PC-9 (cell line): ENCODE data around the gene LAMTOR5. TPM values are rescaled to one million over a fixed set of nuclear protein-coding genes. Genes with fewer than 3 reads are reported as not detected.
A peak's percentile ranks its signal among the peaks of the same experiment; 100 is the strongest.
"Not testable (repeated sequence)": the region's sequence is repeated elsewhere in the genome, so short reads cannot be mapped to it uniquely, and the experiment has no call there.

Source experiments
- BruUV-seq: library from RNA; stranded (reverse); fragments of 400-500 nt; replicated peaks from 2 replicates; lab custom pipeline; 2021; lab: Mats Ljungman, UMichigan
- CTCF ChIA-PET: fragments of 300-600 bp; sonication (Branson Sonifier 250); formaldehyde crosslinking; loops from one replicate; lab custom pipeline; 2022; ENCODE audit warnings: antibody characterized with exemption; lab: Charles Lee
- POLR2A ChIA-PET: fragments of 300-600 bp; sonication (Branson Sonifier 250); formaldehyde crosslinking; loops from one replicate; lab custom pipeline; 2022; ENCODE audit warnings: antibody characterized with exemption; ENCODE audit not compliant: unreplicated experiment; lab: Charles Lee
- DNase-seq, 2 experiments: peaks; one replicate each; pipeline versions ENCODE4 v3.0.0 to v3.0.0-alpha.2; 2015 to 2022; ENCODE audit warnings: mixed read lengths in 1 of 2
- H2AFZ ChIP-seq: fragments of 200-600 bp; sonication (generic); 2 replicates; pipeline ENCODE4 v1.8.1; 2017; ENCODE audit warnings: antibody characterized with exemption
- H3F3A ChIP-seq: fragments of 200-600 bp; sonication (generic); 2 replicates; pipeline ENCODE4 v1.8.1; 2017; ENCODE audit warnings: antibody characterized with exemption, mild to moderate bottlenecking, low read depth; ENCODE audit not compliant: insufficient read depth
- H3K27ac ChIP-seq: fragments of 200-600 bp; sonication (generic); 2 replicates; pipeline ENCODE4 v1.6.1; 2016; ENCODE audit warnings: mixed run types
- H3K27me3 ChIP-seq: fragments of 200-600 bp; sonication (generic); 2 replicates; pipeline ENCODE4 v1.6.1; 2016; ENCODE audit warnings: low read depth, mixed run types; ENCODE audit not compliant: insufficient read depth
- H3K36me3 ChIP-seq: fragments of 200-600 bp; sonication (generic); 2 replicates; pipeline ENCODE4 v1.6.1; 2016; ENCODE audit warnings: low read depth, mixed run types
- H3K4me1 ChIP-seq: fragments of 200-600 bp; sonication (generic); replicated peaks from 2 replicates; pipeline ENCODE4 v1.6.1; 2016; ENCODE audit warnings: mixed run types; ENCODE audit not compliant: insufficient read depth
- H3K4me2 ChIP-seq: fragments of 200-600 bp; sonication (generic); 2 replicates; pipeline ENCODE4 v1.6.1; 2017; ENCODE audit warnings: mixed run types
- H3K4me3 ChIP-seq: fragments of 200-600 bp; sonication (generic); 2 replicates; pipeline ENCODE4 v1.6.1; 2016; ENCODE audit warnings: mixed run types
- H3K79me2 ChIP-seq: fragments of 200-600 bp; sonication (generic); 2 replicates; pipeline ENCODE4 v1.6.1; 2017; ENCODE audit warnings: low read depth, mixed run types
- H3K9me2 ChIP-seq: fragments of 200-600 bp; sonication (generic); 2 replicates; pipeline ENCODE4 v1.8.1; 2017; ENCODE audit warnings: mild to moderate bottlenecking; ENCODE audit not compliant: insufficient read depth
- H3K9me3 ChIP-seq: fragments of 200-600 bp; sonication (generic); 2 replicates; pipeline ENCODE4 v1.8.1; 2016; ENCODE audit warnings: low read depth; ENCODE audit not compliant: insufficient read depth
- H4K20me1 ChIP-seq: fragments of 200-600 bp; sonication (generic); 2 replicates; pipeline ENCODE4 v1.8.1; 2017; ENCODE audit not compliant: insufficient read depth
- CTCF ChIP-seq: fragments of 200-600 bp; sonication (generic); conservative IDR thresholded peaks from 2 replicates; pipeline ENCODE4 v1.6.1; 2017; ENCODE audit warnings: mixed run types, antibody characterized with exemption, mild to moderate bottlenecking, moderate library complexity
- EZH2 ChIP-seq: fragments of 200-600 bp; sonication (generic); IDR thresholded peaks from 2 replicates; pipeline ENCODE4 v1.8.0; 2017; ENCODE audit warnings: antibody characterized with exemption, low read depth
- intact Hi-C: fragments of 100-400 bp; cut with micrococcal nuclease; formaldehyde crosslinking; loops from one replicate; pipeline ENCODE4 v1.10.0; 2022; ENCODE audit not compliant: unreplicated experiment
- total RNA-seq: library from RNA; stranded (reverse); gene quantifications from 2 replicates; pipeline ENCODE4 v1.2.3, GENCODE V29; 2021

LAMTOR5 gene
- total RNA-seq, 1 experiment from 2014 or later = 140 TPM

GRCh38 chr1:110440877-110441276 lies 33.4 kb upstream of the LAMTOR5 start:
- Histone ChIP-seq H3K27me3 (no peaks in the 10 kb centered on the region), H3F3A (peaks cover 19% of the 10 kb centered on the region; the same call in 1 of the 2 replicates), H3K9me2 (no peaks in the 10 kb centered on the region), H3K36me3 (no peaks in the 10 kb centered on the region), H3K9me3 (no peaks in the 10 kb centered on the region), H3K79me2 (no peaks in the 10 kb centered on the region), H2AFZ (no peak overlapping the region), H3K27ac (peak overlapping the region; percentile 28), H3K4me3 (no peak overlapping the region), H3K4me2 (peak overlapping the region; percentile 27), H3K4me1 (peaks cover 23% of the 10 kb centered on the region), H4K20me1 (no peaks in the 10 kb centered on the region)
- no TSS peak for BruUV-seq
- no peak for TF ChIP-seq EZH2
- no peak for TF ChIP-seq CTCF
- CTCF ChIA-PET = interaction anchor here (0.7 to 1.1 kb wide), 2 partner anchors 23 to 55 kb away, joined by 3 read pairs; no protein-coding TSS in a partner anchor
- intact Hi-C loops = loop anchor here (2.0 kb wide), 1 partner anchor 58 kb away; no protein-coding TSS in a partner anchor
- POLR2A ChIA-PET = interaction anchor here (0.5 kb wide), 1 partner anchor 196 kb away, joined by 3 read pairs; no protein-coding TSS in a partner anchor
- peak; percentile 72 to 95 for DNase-seq

- H3K27ac ChIP-seq, H3K4me2 ChIP-seq, H4K20me1 ChIP-seq, H3K36me3 ChIP-seq, H3K9me3 ChIP-seq, H3K27me3 ChIP-seq, POLR2A ChIA-PET, H3K4me3 ChIP-seq, DNase-seq, H3K9me2 ChIP-seq, BruUV-seq, H3K79me2 ChIP-seq, H2AFZ ChIP-seq: not testable (repeated sequence)
- CTCF ChIA-PET = interaction anchor here (1.1 kb wide), 1 partner anchor 56 kb away, joined by 3 read pairs; no protein-coding TSS in a partner anchor
- Histone ChIP-seq H3F3A (peaks cover 19% of the 10 kb centered on the region; the same call in 1 of the 2 replicates), H3K4me1 (peaks cover 23% of the 10 kb centered on the region)
- intact Hi-C loops = loop anchor here (2.0 kb wide), 1 partner anchor 57 kb away; no protein-coding TSS in a partner anchor
Measured at GRCh38 chr1:110439873-110440272, 32.4 kb upstream of the LAMTOR5 start.

GRCh38 chr1:110438893-110439292 lies 31.4 kb upstream of the LAMTOR5 start:
- Histone ChIP-seq H3K4me1 (peaks cover 30% of the 10 kb centered on the region), H3K79me2 (no peaks in the 10 kb centered on the region), H3K9me2 (no peaks in the 10 kb centered on the region), H3K4me2 (no peak overlapping the region), H3K9me3 (no peaks in the 10 kb centered on the region), H4K20me1 (no peaks in the 10 kb centered on the region), H3F3A (peaks cover 25% of the 10 kb centered on the region; the same call in 1 of the 2 replicates), H3K36me3 (no peaks in the 10 kb centered on the region), H2AFZ (no peak overlapping the region), H3K27ac (no peak overlapping the region), H3K27me3 (no peaks in the 10 kb centered on the region), H3K4me3 (no peak overlapping the region)
- ChIA-PET POLR2A (no interaction called here), CTCF (interaction anchor here (0.5 kb wide), 1 partner anchor 1512 kb away, joined by 18 read pairs; no protein-coding TSS in a partner anchor)
- no peak for DNase-seq
- intact Hi-C loops = no loop called here
- TF ChIP-seq EZH2 = no peak
- no peak for TF ChIP-seq CTCF
- BruUV-seq = no TSS peak

- H3K9me3 ChIP-seq, H3K27me3 ChIP-seq, H3K4me2 ChIP-seq, H3K9me2 ChIP-seq, intact Hi-C loops, H3K27ac ChIP-seq, H3K4me3 ChIP-seq, POLR2A ChIA-PET, H3K79me2 ChIP-seq, H3K36me3 ChIP-seq, DNase-seq, BruUV-seq, H4K20me1 ChIP-seq, H2AFZ ChIP-seq: not testable (repeated sequence)
- peaks cover 40% of the 10 kb centered on the region for H3K4me1 ChIP-seq
- CTCF ChIA-PET = interaction anchor here (0.7 kb wide), 1 partner anchor 124 kb away, joined by 3 read pairs; no protein-coding TSS in a partner anchor
- H3F3A ChIP-seq = peaks cover 25% of the 10 kb centered on the region; the same call in 1 of the 2 replicates
Measured at GRCh38 chr1:110437645-110438299, 30.3 kb upstream of the LAMTOR5 start.
